Gastrocnemius medialis (tissue), 4 donors: ENCODE measurements around the gene ETV6. TPM values are rescaled to one million over a fixed set of nuclear protein-coding genes. Genes with fewer than 3 reads are reported as not detected.

Experiments used
- ATAC-seq, 2 donors: fragments of 150-250 bp; one replicate each; pipeline ENCODE4 v1.9.1; 2016
- DNase-seq, 2 donors: peaks; one replicate each; pipeline ENCODE4 v3.0.0-alpha.2; 2019
- H3K27ac ChIP-seq, 4 donors: fragments of 200-600 bp; sonication (generic); 1 replicate in 1 of 4; 2 replicates in 3 of 4; pipeline ENCODE4 v1.5.1; 2016 to 2018; ENCODE audit warnings: mild to moderate bottlenecking in 2 of 4, moderate library complexity in 1 of 4
- H3K27me3 ChIP-seq, 3 donors: fragments of 200-600 bp; sonication (generic) in 2 of 3; 1 replicate in 1 of 3; 2 replicates in 2 of 3; pipeline versions ENCODE4 v1.5.1 to v1.6.0; 2016 to 2019; ENCODE audit warnings: mild to moderate bottlenecking in 1 of 3, moderate library complexity in 1 of 3
- H3K36me3 ChIP-seq, 2 donors: fragments of 200-600 bp; sonication (generic) in 1 of 2; one replicate each; pipeline ENCODE4 v1.5.1; 2017 to 2018
- H3K4me1 ChIP-seq, 2 donors: fragments of 200-600 bp; sonication (generic) in 1 of 2; one replicate each; pipeline ENCODE4 v1.5.1; 2016 to 2017; ENCODE audit warnings: mild to moderate bottlenecking in 2 of 2
- H3K4me3 ChIP-seq, 4 donors: fragments of 200-600 bp; sonication (generic) in 3 of 4; 1 replicate in 1 of 4; 2 replicates in 3 of 4; pipeline ENCODE4 v1.5.1; 2016 to 2019; ENCODE audit warnings: mild to moderate bottlenecking in 2 of 4
- H3K9me3 ChIP-seq, 3 donors: fragments of 200-600 bp; sonication (generic) in 2 of 3; 1 replicate in 1 of 3; 2 replicates in 2 of 3; pipeline ENCODE4 v1.5.1; 2016 to 2019
- POLR2A ChIP-seq, 2 donors: fragments of 450-650 bp; IDR thresholded peaks; one replicate each; pipeline ENCODE4 v1.6.1; 2017; ENCODE audit warnings: antibody characterized with exemption in 2 of 2, mild to moderate bottlenecking in 2 of 2, moderate library complexity in 2 of 2
- in situ Hi-C, 4 donors: fragments of 200-750 bp; cut with MboI; loops; one replicate each; pipeline versions ENCODE4 v1.15.0 to v1.8.0; 2017; ENCODE audit warnings: low sequenced_read_pairs in 4 of 4
- intact Hi-C: fragments of 100-400 bp; cut with DNase I; formaldehyde crosslinking; loops from one replicate; pipeline ENCODE4 v1.15.1; 2023; ENCODE audit warnings: low total_unique reads
- total RNA-seq, 4 donors: library from RNA; depleted of rRNA; stranded (reverse); fragments of >200 nt; gene quantifications; one replicate each; pipeline versions ENCODE4 v1.1.0 to v1.2.3, GENCODE V29; 2016
- TF ChIP-seq, protein P1 (sequence below), 5 experiments: fragments of 450-650 bp in 3 of 5; fragments of 200-600 bp in 2 of 5; sonication (generic) in 2 of 5; IDR thresholded peaks in 4 of 5; conservative IDR thresholded peaks in 1 of 5; 1 replicate in 4 of 5; 2 replicates in 1 of 5; pipeline ENCODE4 v1.5.1; 2016 to 2019; ENCODE audit warnings: antibody characterized with exemption in 5 of 5, mild to moderate bottlenecking in 3 of 5, moderate library complexity in 3 of 5

ETV6 gene
- total RNA-seq, 4 donors from 2014 or later = 2.8 to 5.9 (median 3.3) TPM

DNA sequence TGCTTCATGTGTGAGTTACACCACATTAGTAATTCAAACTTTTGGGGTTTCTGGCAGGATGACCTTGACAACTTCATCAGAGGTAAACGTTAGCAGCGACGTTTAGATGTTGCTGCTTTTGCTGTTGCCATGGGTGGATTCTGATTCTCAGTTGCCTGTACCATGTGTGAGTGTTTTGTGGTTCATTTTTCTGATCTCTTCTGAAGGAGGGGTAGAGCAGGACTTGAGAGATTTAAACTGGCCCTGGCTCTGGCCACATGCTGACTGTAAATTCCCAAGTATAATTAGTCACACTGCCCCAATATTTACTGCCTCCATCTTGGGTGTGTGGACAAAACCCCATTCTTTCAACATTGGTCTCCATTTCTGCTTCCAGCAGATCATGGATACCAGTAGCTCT lies 110.4 kb downstream of the ETV6 start:
- Histone ChIP-seq H3K4me1 (peaks cover 35 to 51% of the 10 kb centered on the region in 2 donors), H3K27ac (peak overlapping the region in 3 of 4 donors; percentile 58 to 73 (median 64)), H3K4me3 (no peak overlapping the region), H3K27me3 (no peaks in the 10 kb centered on the region), H3K36me3 (no peaks in the 10 kb centered on the region), H3K9me3 (no peaks in the 10 kb centered on the region)
- ATAC-seq = no peak
- DNase-seq = no peak
- TF ChIP-seq, protein P1, sequence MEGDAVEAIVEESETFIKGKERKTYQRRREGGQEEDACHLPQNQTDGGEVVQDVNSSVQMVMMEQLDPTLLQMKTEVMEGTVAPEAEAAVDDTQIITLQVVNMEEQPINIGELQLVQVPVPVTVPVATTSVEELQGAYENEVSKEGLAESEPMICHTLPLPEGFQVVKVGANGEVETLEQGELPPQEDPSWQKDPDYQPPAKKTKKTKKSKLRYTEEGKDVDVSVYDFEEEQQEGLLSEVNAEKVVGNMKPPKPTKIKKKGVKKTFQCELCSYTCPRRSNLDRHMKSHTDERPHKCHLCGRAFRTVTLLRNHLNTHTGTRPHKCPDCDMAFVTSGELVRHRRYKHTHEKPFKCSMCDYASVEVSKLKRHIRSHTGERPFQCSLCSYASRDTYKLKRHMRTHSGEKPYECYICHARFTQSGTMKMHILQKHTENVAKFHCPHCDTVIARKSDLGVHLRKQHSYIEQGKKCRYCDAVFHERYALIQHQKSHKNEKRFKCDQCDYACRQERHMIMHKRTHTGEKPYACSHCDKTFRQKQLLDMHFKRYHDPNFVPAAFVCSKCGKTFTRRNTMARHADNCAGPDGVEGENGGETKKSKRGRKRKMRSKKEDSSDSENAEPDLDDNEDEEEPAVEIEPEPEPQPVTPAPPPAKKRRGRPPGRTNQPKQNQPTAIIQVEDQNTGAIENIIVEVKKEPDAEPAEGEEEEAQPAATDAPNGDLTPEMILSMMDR (IDR thresholded peaks at IDR 0.05 in 4 of 5, conservative IDR thresholded peaks at IDR 0.05 in 1 of 5) = no peak
- no peak for TF ChIP-seq POLR2A (IDR thresholded peaks at IDR 0.05)
- in situ Hi-C loops (no loop called here), intact Hi-C loops (loop anchor here (2.0 to 5.0 kb wide), 2 partner anchors 19 to 37 kb away; no protein-coding TSS in a partner anchor)

GRCh38 chr12:11761869-11762567 lies 112.5 kb downstream of the ETV6 start:
- H3K4me1 ChIP-seq = peaks cover 34 to 46% of the 10 kb centered on the region in 2 donors

GRCh38 chr12:11762723-11763326 lies 113.4 kb downstream of the ETV6 start:
- Histone ChIP-seq H3K4me3 (no peak overlapping the region), H3K36me3 (no peaks in the 10 kb centered on the region), H3K27ac (no peak overlapping the region), H3K4me1 (peaks cover 26 to 47% of the 10 kb centered on the region in 2 donors), H3K27me3 (no peaks in the 10 kb centered on the region), H3K9me3 (no peaks in the 10 kb centered on the region)
- intact Hi-C loops = no loop called here
- no peak for ATAC-seq
- no peak for DNase-seq
- TF ChIP-seq, protein P1 (IDR thresholded peaks at IDR 0.05 in 4 of 5, conservative IDR thresholded peaks at IDR 0.05 in 1 of 5) = no peak
- in situ Hi-C loops = no loop called here

More at GRCh38 chr12:11761869-11762567, 112.5 kb downstream of the ETV6 start:
- DNase-seq (no peak), ATAC-seq (no peak)
- no peak overlapping the region for H3K27ac ChIP-seq
- no peaks in the 10 kb centered on the region for H3K27me3 ChIP-seq
- no peak overlapping the region for H3K4me3 ChIP-seq
- intact Hi-C loops = no loop called here
- no peaks in the 10 kb centered on the region for H3K9me3 ChIP-seq
- H3K36me3 ChIP-seq = no peaks in the 10 kb centered on the region
- no peak for TF ChIP-seq POLR2A (IDR thresholded peaks at IDR 0.05)
- TF ChIP-seq, protein P1 (IDR thresholded peaks at IDR 0.05 in 4 of 5, conservative IDR thresholded peaks at IDR 0.05 in 1 of 5) = no peak
- in situ Hi-C loops = no loop called here

DNA sequence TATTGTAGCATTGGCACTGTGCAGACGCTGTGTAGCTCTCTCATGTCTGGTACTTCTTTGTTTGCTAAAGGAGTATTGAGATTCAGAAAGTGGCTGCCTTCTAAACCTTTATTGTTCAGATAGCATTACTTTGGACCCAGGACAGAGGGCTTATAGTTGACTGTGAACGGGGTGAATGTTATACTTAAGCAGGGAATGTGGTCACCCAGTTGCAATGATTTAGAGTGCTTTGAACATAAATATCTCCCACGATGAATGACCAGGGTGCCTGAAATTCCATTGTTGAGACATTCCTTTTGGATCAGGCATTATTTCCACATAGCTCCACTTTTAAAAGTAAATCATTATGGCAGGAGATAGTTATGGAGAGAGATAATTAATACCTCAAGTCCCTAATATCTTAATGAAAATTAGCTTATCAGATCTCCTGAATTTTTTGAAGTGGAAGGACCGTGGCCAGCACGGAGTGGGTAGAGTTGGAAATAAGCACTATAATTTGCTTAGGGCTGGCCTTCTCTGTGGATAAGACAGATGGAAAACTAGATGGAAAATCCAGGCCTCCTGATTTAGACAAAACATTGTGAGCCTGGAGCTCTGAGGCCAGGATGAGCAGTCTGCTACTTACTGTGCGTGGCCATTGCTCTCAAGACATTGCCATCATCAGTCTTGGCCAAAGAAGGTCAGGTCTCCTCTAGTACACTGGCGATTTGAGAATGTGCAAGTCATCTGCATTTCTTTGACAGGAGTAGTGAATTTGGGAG lies 114.5 kb downstream of the ETV6 start:
- intact Hi-C loops (no loop called here), in situ Hi-C loops (no loop called here)
- no peaks in the 10 kb centered on the region for H3K27me3 ChIP-seq
- no peaks in the 10 kb centered on the region for H3K36me3 ChIP-seq
- no peak overlapping the region for H3K4me3 ChIP-seq
- DNase-seq (no peak), ATAC-seq (no peak)
- TF ChIP-seq, protein P1 (IDR thresholded peaks at IDR 0.05 in 4 of 5, conservative IDR thresholded peaks at IDR 0.05 in 1 of 5) = no peak
- TF ChIP-seq POLR2A (IDR thresholded peaks at IDR 0.05) = no peak
- no peak overlapping the region for H3K27ac ChIP-seq
- no peaks in the 10 kb centered on the region for H3K9me3 ChIP-seq
- peaks cover 15 to 47% of the 10 kb centered on the region in 2 donors for H3K4me1 ChIP-seq
